Upper lobe of right lung (tissue), 1 donor: ENCODE results near the gene ESRRA. TPM values are rescaled to one million over a fixed set of nuclear protein-coding genes. Genes with fewer than 3 reads are reported as not detected.

ENCODE experiments used
- ATAC-seq: fragments of 200-7000 bp; cut with Tn5 transposase; one replicate; pipeline ENCODE4 v1.9.1; 2020; ENCODE audit warnings: mild to moderate bottlenecking, moderate library complexity
- DNase-seq: peaks from one replicate; pipeline ENCODE4 v3.0.0-alpha.2; 2020
- H3K27ac ChIP-seq: fragments of 200-600 bp; one replicate; pipeline ENCODE4 v1.8.0; 2022
- H3K27me3 ChIP-seq: fragments of 200-600 bp; one replicate; pipeline ENCODE4 v1.8.0; 2022; ENCODE audit warnings: mild to moderate bottlenecking
- H3K36me3 ChIP-seq: fragments of 200-600 bp; one replicate; pipeline ENCODE4 v1.8.0; 2022
- H3K4me1 ChIP-seq: fragments of 200-600 bp; one replicate; pipeline ENCODE4 v1.8.0; 2022
- H3K4me3 ChIP-seq: fragments of 200-600 bp; one replicate; pipeline ENCODE4 v1.8.0; 2022; ENCODE audit warnings: mild to moderate bottlenecking
- H3K9me3 ChIP-seq: fragments of 200-600 bp; one replicate; pipeline ENCODE4 v1.8.0; 2022
- CTCF ChIP-seq: fragments of 200-600 bp; IDR thresholded peaks from one replicate; pipeline ENCODE4 v1.8.0; 2022; ENCODE audit warnings: antibody characterized with exemption
- intact Hi-C: fragments of 100-400 bp; cut with DNase I; formaldehyde crosslinking; loops from one replicate; pipeline ENCODE4 v1.11.0; 2022
- total RNA-seq: library from RNA; stranded (reverse); fragmentation: NEBNext Ultra II Directional; extraction: Animal tissue kit (Norgen Biotek cat#: 25700); gene quantifications from one replicate; pipeline ENCODE4 v1.2.1, GENCODE V29; 2021
- donor health status: DM: no; HTN: yes; CAD: no; lungs with severe emphysema.

ESRRA gene
- total RNA-seq, 1 donor from 2014 or later, result 51.9 TPM

DNA sequence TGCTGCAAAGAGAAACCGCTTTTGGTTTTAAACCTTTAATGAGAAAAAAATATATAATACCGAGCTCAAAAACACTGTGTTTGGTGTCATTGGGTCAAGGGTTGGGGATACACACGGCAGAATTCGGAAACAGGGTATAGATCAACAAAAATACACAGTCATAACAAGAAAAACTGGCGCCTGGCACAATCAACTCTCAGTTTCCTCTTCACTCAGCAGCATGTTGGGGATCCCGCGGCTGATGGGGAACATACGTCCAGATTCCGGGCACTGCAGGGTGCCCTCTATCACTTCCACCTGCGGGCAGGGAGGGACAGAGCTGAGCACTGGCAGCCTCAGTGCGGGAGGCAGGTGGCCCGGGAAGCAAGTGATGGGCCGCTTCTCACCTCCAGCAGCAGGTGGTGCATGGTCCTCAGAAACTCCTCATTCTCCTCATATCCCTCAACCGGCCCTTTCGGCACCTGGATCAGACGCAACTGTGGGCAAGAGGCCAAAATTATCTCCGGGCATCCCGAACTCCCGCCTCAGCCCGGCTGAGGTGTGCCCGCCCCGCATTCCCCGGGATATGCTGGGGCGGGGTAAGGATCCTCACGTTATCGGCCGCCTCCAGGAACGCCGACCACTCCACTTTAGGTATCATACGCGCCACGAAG is 11.5 kb downstream of the ESRRA start:
- peak overlapping the region; percentile 87 for H3K4me3 ChIP-seq
- H3K27ac ChIP-seq, result peak overlapping the region; percentile 98
- DNase-seq, result no peak
- peak; percentile 7 for TF ChIP-seq CTCF
- no peaks in the 10 kb centered on the region for H3K9me3 ChIP-seq
- H3K4me1 ChIP-seq, result peaks cover 22% of the 10 kb centered on the region
- no peak for ATAC-seq
- peaks cover 24% of the 10 kb centered on the region for H3K36me3 ChIP-seq
- no peaks in the 10 kb centered on the region for H3K27me3 ChIP-seq
- intact Hi-C loops, result no loop called here

DNA sequence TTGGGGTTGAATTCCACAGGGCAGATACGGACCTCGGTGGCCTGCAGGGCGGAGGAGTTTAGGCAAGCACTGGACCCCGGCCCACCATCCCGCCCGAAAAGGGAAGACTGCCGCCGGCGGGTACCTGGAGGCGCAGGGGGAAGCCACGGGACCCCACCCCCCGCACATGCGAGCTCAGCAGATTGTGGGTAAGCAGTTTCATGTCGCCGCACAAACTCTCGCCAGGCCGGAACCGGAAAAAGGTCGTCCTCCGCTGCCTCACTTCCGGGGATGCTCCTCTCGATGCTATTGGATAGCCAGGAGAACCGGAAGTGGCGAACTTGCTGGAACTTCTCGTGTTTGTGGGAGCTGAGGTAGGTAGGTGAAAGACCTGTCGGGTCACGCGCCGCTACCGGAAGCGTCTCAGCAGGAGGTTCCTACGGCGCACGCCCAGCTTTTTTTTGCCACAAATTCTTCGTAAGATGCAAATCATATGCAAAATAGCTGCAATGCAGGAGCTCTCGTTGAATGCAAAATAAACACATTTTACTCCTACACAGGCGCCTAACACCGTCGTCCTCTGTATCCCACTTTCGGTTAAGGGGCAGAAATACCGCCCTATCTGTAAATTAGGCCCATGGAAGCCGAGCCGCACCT is 12.1 kb downstream of the ESRRA start, which contains the start of gene TRMT112:
Gene TRMT112 (minus strand): TSS at position 235 of the 636 bp plus-strand sequence. CDS start 33 bp downstream, at position 202.
- no peak for TF ChIP-seq CTCF
- Histone ChIP-seq H3K9me3 (no peaks in the 10 kb centered on the region), H3K4me3 (peak within 1 kb of the TSS; percentile 87), H3K36me3 (peaks cover 29% of the 10 kb centered on the region), H3K27ac (peak within 1 kb of the TSS; percentile 98), H3K4me1 (peaks cover 22% of the 10 kb centered on the region), H3K27me3 (no peaks in the 10 kb centered on the region)
- ATAC-seq (peak; percentile 80), DNase-seq (peak; percentile 97)
- intact Hi-C loops, result no loop called here

DNA sequence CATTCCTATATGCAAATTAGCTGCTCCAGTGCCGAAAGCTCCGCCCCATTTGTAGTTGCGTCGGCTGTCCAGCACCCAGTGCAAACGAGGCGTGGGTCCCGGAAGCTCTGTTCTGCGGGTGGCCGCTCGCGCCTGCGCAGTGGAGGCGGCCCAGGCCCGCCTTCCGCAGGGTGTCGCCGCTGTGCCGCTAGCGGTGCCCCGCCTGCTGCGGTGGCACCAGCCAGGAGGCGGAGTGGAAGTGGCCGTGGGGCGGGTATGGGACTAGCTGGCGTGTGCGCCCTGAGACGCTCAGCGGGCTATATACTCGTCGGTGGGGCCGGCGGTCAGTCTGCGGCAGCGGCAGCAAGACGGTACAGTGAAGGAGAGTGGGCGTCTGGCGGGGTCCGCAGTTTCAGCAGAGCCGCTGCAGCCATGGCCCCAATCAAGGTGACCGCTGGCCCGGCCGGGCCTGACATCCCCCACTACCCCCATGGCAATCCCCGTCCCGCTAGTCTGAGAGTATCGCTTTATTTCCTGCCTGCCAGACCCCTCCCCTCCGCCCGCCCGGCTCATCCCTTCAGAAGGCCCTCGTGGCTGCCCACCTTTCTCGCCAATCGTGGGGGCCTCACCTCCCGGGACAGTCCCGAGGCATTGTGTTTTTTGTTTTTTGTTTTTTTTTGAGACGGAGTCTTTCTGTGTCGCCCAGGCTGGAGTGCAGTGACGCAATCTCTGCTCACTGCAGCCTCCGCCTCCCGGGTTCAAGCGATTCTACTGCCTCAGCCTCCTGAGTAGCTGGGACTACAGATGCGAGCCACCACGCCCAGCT is 12.8 kb downstream of the ESRRA start, which contains the start of gene PRDX5:
Gene PRDX5 (plus strand): TSS at position 161 of the 805 bp plus-strand sequence. CDS start 95 bp downstream, at position 256.
- Histone ChIP-seq H3K4me1 (peaks cover 21% of the 10 kb centered on the region), H3K9me3 (no peaks in the 10 kb centered on the region), H3K27ac (peak within 1 kb of the TSS; percentile 98), H3K36me3 (peaks cover 31% of the 10 kb centered on the region), H3K27me3 (no peaks in the 10 kb centered on the region), H3K4me3 (peak within 1 kb of the TSS; percentile 87)
- peak; percentile 31 for TF ChIP-seq CTCF
- intact Hi-C loops, result no loop called here
- ATAC-seq (peak; percentile 87), DNase-seq (peak; percentile 98)

DNA sequence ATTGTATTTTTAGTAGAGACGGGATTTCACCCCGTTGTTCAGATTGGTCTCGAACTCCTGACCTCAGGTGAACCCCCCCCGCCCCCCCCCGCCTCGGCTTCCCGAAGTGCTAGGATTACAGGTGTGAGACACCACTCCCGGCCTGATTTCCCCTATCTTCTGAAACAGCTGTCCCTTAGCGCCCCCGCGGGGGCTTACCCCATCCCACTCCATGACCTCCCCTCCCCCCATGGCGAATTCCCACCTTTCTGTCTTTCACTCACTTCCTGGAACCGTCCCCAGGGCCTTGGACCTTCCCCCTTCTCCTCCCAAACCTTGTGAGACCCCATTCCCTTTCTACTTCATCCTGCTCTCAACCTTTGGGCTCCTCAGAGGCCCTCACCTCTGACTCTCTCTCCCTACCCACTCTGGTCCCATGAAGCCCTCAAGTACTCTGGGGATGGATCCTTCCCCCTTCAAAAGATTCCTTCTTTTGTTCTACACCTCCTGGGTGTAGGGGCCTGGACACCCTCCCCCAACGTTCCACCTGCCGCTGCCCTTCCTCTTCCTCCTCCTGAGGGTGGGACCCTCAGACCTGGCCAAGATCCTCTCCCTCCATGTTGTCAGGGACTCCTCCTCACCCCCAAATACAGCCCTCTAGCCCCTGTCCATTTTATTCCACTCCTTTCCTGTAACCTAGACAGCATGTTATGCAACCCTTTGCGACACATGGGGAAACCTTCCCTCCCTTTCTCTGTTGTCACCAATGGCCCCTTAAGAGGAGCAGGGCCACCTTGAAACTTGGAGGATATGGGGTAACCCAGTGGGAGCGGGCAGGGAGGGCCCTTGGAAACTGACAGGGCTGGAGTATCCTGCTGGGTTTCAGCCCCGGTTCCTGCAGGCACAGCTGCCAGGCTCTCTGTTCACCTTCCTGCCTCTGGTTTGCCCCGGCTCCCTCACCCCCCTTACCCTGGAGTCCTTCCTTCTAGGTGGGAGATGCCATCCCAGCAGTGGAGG is 13.7 kb downstream of the ESRRA start:
- DNase-seq (peak; percentile 75), ATAC-seq (peak; percentile 1)
- Histone ChIP-seq H3K36me3 (peaks cover 30% of the 10 kb centered on the region), H3K27ac (peak overlapping the region; percentile 98), H3K4me3 (peak overlapping the region; percentile 87), H3K9me3 (no peaks in the 10 kb centered on the region), H3K4me1 (peaks cover 18% of the 10 kb centered on the region), H3K27me3 (no peaks in the 10 kb centered on the region)
- intact Hi-C loops, result no loop called here
- no peak for TF ChIP-seq CTCF

DNA sequence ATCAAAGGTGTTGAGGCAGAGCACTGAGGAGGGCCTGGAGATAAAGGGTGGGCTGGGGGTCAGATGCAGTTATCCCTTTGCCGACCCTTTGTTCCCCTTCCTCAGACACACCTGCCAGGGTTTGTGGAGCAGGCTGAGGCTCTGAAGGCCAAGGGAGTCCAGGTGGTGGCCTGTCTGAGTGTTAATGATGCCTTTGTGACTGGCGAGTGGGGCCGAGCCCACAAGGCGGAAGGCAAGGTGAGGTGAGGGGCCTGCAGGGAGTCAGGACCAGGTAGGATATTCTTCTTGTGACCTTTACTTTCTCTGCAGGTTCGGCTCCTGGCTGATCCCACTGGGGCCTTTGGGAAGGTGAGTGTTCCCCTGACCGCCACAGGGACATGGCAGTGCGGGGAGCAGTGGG is 15.2 kb downstream of the ESRRA start:
- intact Hi-C loops, result no loop called here
- Histone ChIP-seq H3K4me1 (peaks cover 18% of the 10 kb centered on the region), H3K27ac (peak overlapping the region; percentile 2), H3K9me3 (no peaks in the 10 kb centered on the region), H3K27me3 (no peaks in the 10 kb centered on the region), H3K36me3 (peaks cover 15% of the 10 kb centered on the region), H3K4me3 (no peak overlapping the region)
- DNase-seq (peak; percentile 63), ATAC-seq (no peak)
- TF ChIP-seq CTCF, result no peak
